Measurements from ENCODE around the gene NTM.
"Not testable (repeated sequence)": the region's sequence is repeated elsewhere in the genome, so short reads cannot be mapped to it uniquely, and the experiment has no call there.

The NTM gene

GRCh38 chr11:131370090-131370751 lies at the start of gene NTM:
TSS of gene NTM (plus strand) at chr11:131370615.
- DNase-seq (ENCODE audit: low read depth in 3 of 3, low spot score in 1 of 3), result no peak

GRCh38 chr11:131324921-131325570 lies 45.4 kb upstream of the NTM start:
- DNase-seq (ENCODE audit: low read depth in 3 of 3, low spot score in 1 of 3), result no peak

GRCh38 chr11:131326829-131327228 lies 43.6 kb upstream of the NTM start:
- no peak for DNase-seq (ENCODE audit: low read depth in 3 of 3, low spot score in 1 of 3)

GRCh38 chr11:131327421-131327820 lies 43.0 kb upstream of the NTM start:
- DNase-seq (ENCODE audit: low read depth in 3 of 3, low spot score in 1 of 3), result no peak

GRCh38 chr11:131328843-131329242 lies 41.6 kb upstream of the NTM start:
- DNase-seq (ENCODE audit: low read depth in 3 of 3, low spot score in 1 of 3), result no peak

GRCh38 chr11:131331010-131331409 lies 39.4 kb upstream of the NTM start:
- DNase-seq (ENCODE audit: low read depth in 3 of 3, low spot score in 1 of 3), result no peak

GRCh38 chr11:131331546-131331945 lies 38.9 kb upstream of the NTM start:
- DNase-seq (ENCODE audit: low read depth in 3 of 3, low spot score in 1 of 3), result no peak

- no peak for DNase-seq (ENCODE audit: low read depth in 3 of 3, low spot score in 1 of 3)
Measured at GRCh38 chr11:131334601-131335000, 35.8 kb upstream of the NTM start.

- DNase-seq (ENCODE audit: low read depth in 3 of 3, low spot score in 1 of 3), result not testable (repeated sequence)
Measured at GRCh38 chr11:131341900-131342299, 28.5 kb upstream of the NTM start.

- DNase-seq (ENCODE audit: low read depth in 3 of 3, low spot score in 1 of 3), result not testable (repeated sequence)
Measured at GRCh38 chr11:131342442-131342841, 28.0 kb upstream of the NTM start.

GRCh38 chr11:131345406-131345805 lies 25.0 kb upstream of the NTM start:
- DNase-seq (ENCODE audit: low read depth in 3 of 3, low spot score in 1 of 3), result no peak

- no peak for DNase-seq (ENCODE audit: low read depth in 3 of 3, low spot score in 1 of 3)
Measured at GRCh38 chr11:131349368-131350086, 20.9 kb upstream of the NTM start.

- DNase-seq (ENCODE audit: low read depth in 3 of 3, low spot score in 1 of 3), result no peak
Measured at GRCh38 chr11:131350872-131351271, 19.5 kb upstream of the NTM start.

- no peak for DNase-seq (ENCODE audit: low read depth in 3 of 3, low spot score in 1 of 3)
Measured at GRCh38 chr11:131351848-131352247, 18.6 kb upstream of the NTM start.

- no peak for DNase-seq (ENCODE audit: low read depth in 3 of 3, low spot score in 1 of 3)
Measured at GRCh38 chr11:131353766-131354165, 16.6 kb upstream of the NTM start.

GRCh38 chr11:131354251-131354701 lies 16.1 kb upstream of the NTM start:
- no peak for DNase-seq (ENCODE audit: low read depth in 3 of 3, low spot score in 1 of 3)

- DNase-seq (ENCODE audit: low read depth in 3 of 3, low spot score in 1 of 3), result no peak
Measured at GRCh38 chr11:131356206-131356605, 14.2 kb upstream of the NTM start.

- no peak for DNase-seq (ENCODE audit: low read depth in 3 of 3, low spot score in 1 of 3)
Measured at GRCh38 chr11:131365329-131365930, 5.0 kb upstream of the NTM start.

GRCh38 chr11:131370901-131371790 lies 731 bp downstream of the NTM start:
- no peak for DNase-seq (ENCODE audit: low read depth in 3 of 3, low spot score in 1 of 3)

- DNase-seq (ENCODE audit: low read depth in 3 of 3, low spot score in 1 of 3), result no peak
Measured at GRCh38 chr11:131371791-131372104, 1.3 kb downstream of the NTM start.
